NT2/D1 (cell line): ENCODE data around the gene BCOR.

Experiments used
- DNase-seq: peaks from one replicate; pipeline ENCODE4 v3.0.0-alpha.2; 2011; ENCODE audit warnings: low read depth, low spot score
- H3K27me3 ChIP-seq: 2 replicates; pipeline ENCODE4 v1.6.0; 2011; ENCODE audit warnings: mild to moderate bottlenecking; ENCODE audit not compliant: insufficient read length, insufficient read depth
- H3K36me3 ChIP-seq: 2 replicates; pipeline ENCODE4 v1.6.1; 2011; ENCODE audit warnings: mild to moderate bottlenecking, low read length, mixed read lengths; ENCODE audit not compliant: insufficient read depth, insufficient read length
- H3K4me1 ChIP-seq: 2 replicates; pipeline ENCODE4 v1.5.1; 2011; ENCODE audit not compliant: insufficient read depth, insufficient read length
- H3K4me3 ChIP-seq: 2 replicates; pipeline ENCODE4 v1.5.1; 2011; ENCODE audit warnings: low read depth; ENCODE audit not compliant: insufficient read length
- H3K9ac ChIP-seq: 2 replicates; pipeline ENCODE4 v1.6.0; 2011; ENCODE audit warnings: low read depth; ENCODE audit not compliant: insufficient read length
- H3K9me3 ChIP-seq: 2 replicates; pipeline ENCODE4 v1.5.1; 2011; ENCODE audit warnings: mild to moderate bottlenecking, low read length; ENCODE audit not compliant: insufficient read depth
- SUZ12 ChIP-seq: IDR thresholded peaks from 2 replicates; pipeline ENCODE4 v1.6.1; 2011; ENCODE audit not compliant: insufficient read length, insufficient read depth; ENCODE audit errors: extremely low read depth
- YY1 ChIP-seq: IDR thresholded peaks from 2 replicates; pipeline ENCODE4 v1.6.1; 2011; ENCODE audit not compliant: insufficient read length, insufficient read depth
- ZNF274 ChIP-seq: IDR thresholded peaks from 2 replicates; pipeline ENCODE4 v1.6.1; 2011; ENCODE audit warnings: mild to moderate bottlenecking, low read depth, low read length

Gene BCOR

GRCh38 chrX:40055495-40055894, 42.3 kb downstream of the BCOR start:
- Histone ChIP-seq H3K9ac (no peak overlapping the region), H3K36me3 (peaks cover 93% of the 10 kb centered on the region), H3K9me3 (peaks cover 38% of the 10 kb centered on the region), H3K4me1 (no peaks in the 10 kb centered on the region), H3K27me3 (no peaks in the 10 kb centered on the region), H3K4me3 (no peak overlapping the region)
- no peak for TF ChIP-seq ZNF274
- no peak for TF ChIP-seq SUZ12
- TF ChIP-seq YY1 = no peak
- DNase-seq = no peak

- Histone ChIP-seq H3K4me1 (no peaks in the 10 kb centered on the region), H3K9me3 (peaks cover 45% of the 10 kb centered on the region), H3K27me3 (no peaks in the 10 kb centered on the region), H3K36me3 (peaks cover 93% of the 10 kb centered on the region), H3K4me3 (no peak overlapping the region), H3K9ac (no peak overlapping the region)
- DNase-seq = no peak
- TF ChIP-seq SUZ12 (no peak), YY1 (no peak), ZNF274 (no peak)
Measured at GRCh38 chrX:40054793-40055192, 43.0 kb downstream of the BCOR start.

GRCh38 chrX:40050532-40050931, 47.2 kb downstream of the BCOR start:
- H3K4me3 ChIP-seq = no peak overlapping the region
- H3K4me1 ChIP-seq = no peaks in the 10 kb centered on the region
- no peaks in the 10 kb centered on the region for H3K27me3 ChIP-seq
- TF ChIP-seq YY1 = no peak
- no peak for TF ChIP-seq SUZ12
- no peak for TF ChIP-seq ZNF274
- no peak for DNase-seq
- H3K9ac ChIP-seq = no peak overlapping the region
- H3K9me3 ChIP-seq = peaks cover 58% of the 10 kb centered on the region
- peaks cover 68% of the 10 kb centered on the region for H3K36me3 ChIP-seq

GRCh38 chrX:40049084-40049641, 48.6 kb downstream of the BCOR start:
- Histone ChIP-seq H3K4me1 (no peaks in the 10 kb centered on the region), H3K9ac (no peak overlapping the region), H3K9me3 (peaks cover 56% of the 10 kb centered on the region), H3K36me3 (peaks cover 55% of the 10 kb centered on the region), H3K27me3 (no peaks in the 10 kb centered on the region), H3K4me3 (no peak overlapping the region)
- DNase-seq = no peak
- no peak for TF ChIP-seq YY1
- no peak for TF ChIP-seq ZNF274
- no peak for TF ChIP-seq SUZ12

- peaks cover 39% of the 10 kb centered on the region for H3K36me3 ChIP-seq
- H3K9ac ChIP-seq = no peak overlapping the region
- TF ChIP-seq ZNF274 = no peak
- no peak for TF ChIP-seq SUZ12
- TF ChIP-seq YY1 = no peak
- no peak overlapping the region for H3K4me3 ChIP-seq
- no peaks in the 10 kb centered on the region for H3K4me1 ChIP-seq
- DNase-seq = no peak
- no peaks in the 10 kb centered on the region for H3K27me3 ChIP-seq
- H3K9me3 ChIP-seq = peaks cover 45% of the 10 kb centered on the region
Measured at GRCh38 chrX:40047485-40047884, 50.3 kb downstream of the BCOR start.

- Histone ChIP-seq H3K9me3 (peaks cover 11% of the 10 kb centered on the region), H3K9ac (no peak overlapping the region), H3K36me3 (peaks cover 5% of the 10 kb centered on the region), H3K4me1 (no peaks in the 10 kb centered on the region), H3K27me3 (no peaks in the 10 kb centered on the region), H3K4me3 (no peak overlapping the region)
- no peak for DNase-seq
- TF ChIP-seq YY1 (no peak), SUZ12 (no peak), ZNF274 (no peak)
Measured at GRCh38 chrX:40043895-40044294, 53.9 kb downstream of the BCOR start.

GRCh38 chrX:40041915-40042314, 55.8 kb downstream of the BCOR start:
- Histone ChIP-seq H3K9me3 (peaks cover 6% of the 10 kb centered on the region; the same call in 1 of the 2 replicates), H3K9ac (no peak overlapping the region), H3K4me3 (no peak overlapping the region), H3K36me3 (no peaks in the 10 kb centered on the region), H3K27me3 (no peaks in the 10 kb centered on the region), H3K4me1 (no peaks in the 10 kb centered on the region)
- DNase-seq = no peak
- TF ChIP-seq SUZ12 (no peak), ZNF274 (no peak), YY1 (no peak)
